ENCODE data around the gene FBXL16.
A peak's percentile ranks its signal among the peaks of the same experiment; 100 is the strongest.

Gene FBXL16

DNA sequence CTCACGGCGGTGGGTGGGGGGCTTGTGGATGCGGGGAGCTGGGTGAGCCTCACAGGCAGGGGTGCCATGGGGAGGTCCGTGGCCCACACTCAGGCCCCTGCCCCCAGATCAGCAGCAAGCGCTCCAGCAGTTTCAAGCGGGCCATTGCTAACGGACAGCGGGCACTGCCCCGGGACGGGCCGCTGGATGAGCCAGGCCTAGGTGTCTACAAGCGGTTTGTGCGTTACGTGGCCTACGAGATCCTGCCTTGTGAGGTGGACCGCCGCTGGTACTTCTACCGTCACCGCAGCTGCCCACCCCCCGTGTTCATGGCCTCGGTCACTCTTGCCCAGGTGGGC is 29.1 kb downstream of the FBXL16 start:
- no peak for DNase-seq

DNA sequence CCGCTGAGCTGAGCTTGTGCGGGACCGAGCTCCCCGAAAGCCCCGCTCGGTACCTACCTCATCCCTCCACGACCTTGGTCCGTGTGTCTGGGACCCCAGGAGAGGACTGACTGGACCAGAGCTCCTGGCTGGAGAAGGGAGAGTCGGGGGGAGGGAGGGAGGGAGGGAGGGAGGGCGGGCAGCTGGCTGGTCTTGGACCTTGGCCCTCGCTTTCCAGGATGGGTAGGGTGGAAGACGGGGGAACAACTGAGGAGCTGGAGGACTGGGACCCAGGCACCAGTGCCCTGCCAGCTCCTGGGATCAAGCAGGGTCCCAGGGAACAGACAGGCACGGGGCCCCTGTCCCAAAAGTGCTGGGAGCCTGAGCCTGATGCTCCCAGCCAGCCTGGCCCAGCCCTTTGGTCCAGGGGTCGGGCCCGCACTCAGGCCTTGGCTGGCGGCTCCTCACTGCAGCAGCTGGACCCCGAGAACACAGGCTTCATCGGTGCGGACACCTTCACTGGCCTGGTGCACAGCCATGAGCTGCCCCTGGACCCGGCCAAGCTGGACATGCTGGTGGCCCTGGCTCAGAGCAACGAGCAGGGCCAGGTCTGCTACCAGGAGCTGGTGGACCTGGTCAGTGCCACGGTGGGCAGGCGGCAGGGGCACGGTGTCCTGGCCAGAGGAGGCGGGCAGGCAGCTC is 29.6 kb downstream of the FBXL16 start:
- no peak for DNase-seq

DNA sequence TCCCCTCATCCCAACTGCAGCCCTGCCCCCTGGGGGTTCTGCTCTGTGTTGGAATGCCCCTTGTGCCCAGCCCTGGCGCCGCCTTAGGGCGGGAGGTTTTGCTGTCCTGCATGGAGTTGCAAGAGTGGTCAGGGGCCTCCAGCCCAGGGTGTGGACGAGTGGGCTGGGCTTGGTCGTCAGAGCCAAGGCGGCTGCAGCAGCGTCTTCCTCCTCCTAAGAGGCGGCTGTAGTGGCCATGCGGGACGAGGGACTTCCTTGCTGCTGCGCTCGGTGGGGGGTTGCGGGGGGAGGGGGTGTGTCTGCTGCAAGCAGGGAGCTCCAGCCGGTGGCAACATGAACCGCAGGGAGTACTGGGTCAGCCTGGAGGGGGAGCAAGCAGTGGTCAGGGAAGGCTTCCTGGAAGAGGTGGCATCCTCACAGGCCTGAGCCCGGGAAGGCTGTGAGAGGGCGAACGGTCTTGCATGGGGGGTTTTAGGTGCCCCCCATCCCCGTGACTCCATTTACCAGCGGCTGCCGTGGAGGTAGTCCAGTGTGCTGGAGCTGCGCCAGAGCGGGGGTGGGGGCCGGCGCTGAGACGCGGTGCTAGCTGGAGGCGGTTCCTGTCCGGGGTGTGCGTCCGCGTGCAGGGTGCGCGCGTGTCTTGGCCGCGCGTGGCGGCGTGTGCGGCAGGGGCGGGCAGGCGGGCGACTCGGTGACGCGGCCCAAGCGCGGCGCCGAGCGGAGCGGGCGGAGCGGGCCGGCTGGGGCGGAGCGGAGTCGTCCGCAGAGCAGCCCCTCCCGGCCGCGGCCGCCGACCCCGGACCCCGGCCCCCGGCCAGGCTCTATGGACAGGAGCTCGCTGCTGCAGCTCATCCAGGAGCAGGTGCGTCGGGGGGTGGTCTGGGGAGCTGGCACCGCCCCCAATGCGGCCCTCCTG is 30.4 kb downstream of the FBXL16 start, which contains the start of gene RHBDL1:
Gene RHBDL1, plus strand, starts transcription at position 704 of the 916 bp plus-strand sequence. Its CDS starts 120 bp downstream, at position 824.
- DNase-seq, result no peak

DNA sequence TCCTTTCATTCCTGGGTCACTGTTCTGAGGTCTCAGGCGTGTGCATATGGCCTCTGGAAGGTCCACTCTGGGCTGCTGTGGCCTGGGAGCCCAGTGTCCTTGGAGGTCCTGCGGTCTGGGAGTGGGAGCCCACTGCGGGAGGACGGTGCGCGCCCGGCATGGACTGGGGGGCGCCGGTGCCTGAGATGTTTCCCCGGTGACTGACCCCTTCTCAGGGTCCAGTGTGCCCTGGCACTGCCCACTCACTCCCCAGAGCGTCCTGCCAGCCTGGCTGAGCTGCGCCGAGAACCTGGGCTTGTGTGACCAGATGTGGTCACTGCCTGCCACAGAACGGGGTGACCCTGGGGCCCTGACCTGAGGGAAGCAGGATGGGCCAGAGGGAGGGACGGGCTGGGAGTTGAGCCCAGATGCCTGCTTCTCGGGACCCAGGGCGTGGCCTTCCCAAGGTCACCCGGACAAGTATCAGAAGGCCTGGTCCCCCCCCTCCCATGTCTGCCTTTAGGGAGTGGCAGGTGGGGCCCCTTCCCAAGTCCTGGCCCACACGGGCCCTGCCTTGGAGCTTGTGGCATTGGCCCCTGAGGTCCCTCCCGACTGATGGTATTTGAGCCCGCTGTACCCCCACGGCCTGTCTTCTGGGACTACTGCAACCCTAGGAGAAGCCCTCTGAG is 31.3 kb downstream of the FBXL16 start:
- no peak for DNase-seq

DNA sequence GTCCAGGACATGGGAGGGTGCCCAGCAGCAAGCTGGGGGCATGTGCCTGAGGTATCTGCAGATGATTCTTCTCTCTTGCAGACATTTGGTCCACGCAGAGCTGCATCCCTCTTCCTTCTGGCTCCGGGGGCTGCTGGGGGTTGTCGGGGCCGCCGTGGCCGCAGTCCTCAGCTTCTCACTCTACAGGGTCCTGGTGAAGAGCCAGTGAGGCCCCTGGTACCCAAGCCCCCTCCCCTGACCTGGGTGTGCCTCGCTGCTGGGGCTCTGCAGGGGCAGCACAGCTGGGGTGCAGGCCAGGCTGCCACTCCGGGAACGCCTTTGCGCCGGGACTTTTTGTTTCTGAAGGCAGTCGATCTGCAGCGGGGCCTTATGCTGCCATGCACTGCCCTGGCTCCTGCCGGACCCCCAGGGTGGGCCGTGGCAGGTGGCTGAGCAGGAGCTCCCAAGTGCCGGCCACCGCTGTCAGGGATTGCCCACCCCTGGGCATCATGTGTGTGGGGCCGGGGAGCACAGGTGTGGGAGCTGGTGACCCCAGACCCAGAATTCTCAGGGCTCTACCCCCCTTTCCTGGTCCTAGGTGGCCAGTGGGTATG is 32.1 kb downstream of the FBXL16 start:
- no peak for DNase-seq

DNA sequence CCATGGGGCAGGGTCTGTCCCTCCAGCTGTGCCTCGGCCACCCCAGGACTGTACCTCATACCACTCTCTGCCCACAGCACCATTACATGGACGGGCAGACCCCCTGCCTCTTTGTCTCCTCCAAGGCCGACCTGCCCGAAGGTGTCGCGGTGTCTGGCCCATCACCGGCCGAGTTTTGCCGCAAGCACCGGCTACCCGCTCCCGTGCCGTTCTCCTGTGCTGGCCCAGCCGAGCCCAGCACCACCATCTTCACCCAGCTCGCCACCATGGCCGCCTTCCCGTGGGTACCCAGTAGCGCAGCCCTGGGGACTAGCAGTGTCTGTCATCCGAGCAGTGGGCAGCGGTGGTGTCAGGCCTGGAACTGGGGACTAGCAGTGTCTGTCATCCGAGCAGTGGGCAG is 32.8 kb downstream of the FBXL16 start:
- DNase-seq, result no peak

DNA sequence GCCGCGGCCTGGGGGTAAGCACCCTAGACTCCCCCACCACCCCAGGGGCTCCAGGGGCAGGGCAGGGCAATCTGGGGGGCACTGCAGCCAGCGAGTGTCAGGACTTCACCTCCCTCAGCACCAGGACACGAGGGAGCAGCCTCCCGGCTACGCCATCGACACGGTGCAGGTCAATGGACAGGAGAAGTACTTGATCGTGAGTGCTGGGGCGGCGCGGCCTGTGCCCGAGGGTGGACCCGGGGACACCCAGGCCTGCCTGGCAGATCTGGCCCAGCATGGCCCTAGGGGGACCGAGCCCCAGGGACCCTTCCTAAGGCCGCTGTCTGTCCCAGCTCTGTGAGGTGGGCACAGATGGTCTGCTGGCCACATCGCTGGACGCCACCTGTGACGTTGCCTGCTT is 33.2 kb downstream of the FBXL16 start:
- DNase-seq, result no peak

DNA sequence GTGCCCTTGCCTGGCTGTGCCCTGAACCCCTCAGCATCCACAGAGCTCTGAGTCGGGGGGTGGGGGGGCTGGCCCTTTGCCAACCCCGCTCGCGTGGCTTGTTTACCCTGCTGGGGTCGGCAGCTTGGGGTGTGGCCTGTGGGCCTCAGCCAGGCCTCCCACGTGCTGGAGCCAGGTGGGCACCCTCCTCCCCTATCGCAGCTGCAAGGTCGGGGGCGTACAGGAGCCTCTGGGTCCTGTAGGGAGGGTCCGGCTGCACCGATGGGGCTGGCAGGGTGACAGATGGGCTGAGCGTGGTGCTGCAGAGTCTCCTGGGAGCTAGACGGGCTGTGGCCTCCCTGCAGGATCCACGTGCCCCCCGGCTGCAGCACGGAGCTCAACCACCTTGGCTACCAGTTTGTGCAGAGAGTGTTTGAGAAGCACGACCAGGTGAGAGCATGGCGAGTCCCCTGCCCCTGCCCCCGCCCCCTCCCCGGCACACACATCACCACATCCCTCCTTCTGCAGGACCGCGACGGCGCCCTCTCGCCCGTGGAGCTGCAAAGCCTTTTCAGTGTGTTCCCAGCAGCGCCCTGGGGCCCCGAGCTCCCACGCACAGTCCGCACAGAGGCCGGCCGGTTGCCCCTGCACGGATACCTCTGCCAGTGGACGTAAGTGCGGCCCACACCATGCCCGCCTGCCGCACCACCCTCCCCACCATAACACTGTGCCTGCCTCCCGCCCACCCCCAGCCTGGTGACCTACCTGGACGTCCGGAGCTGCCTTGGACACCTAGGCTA is 34.1 kb downstream of the FBXL16 start:
- DNase-seq, result no peak

DNA sequence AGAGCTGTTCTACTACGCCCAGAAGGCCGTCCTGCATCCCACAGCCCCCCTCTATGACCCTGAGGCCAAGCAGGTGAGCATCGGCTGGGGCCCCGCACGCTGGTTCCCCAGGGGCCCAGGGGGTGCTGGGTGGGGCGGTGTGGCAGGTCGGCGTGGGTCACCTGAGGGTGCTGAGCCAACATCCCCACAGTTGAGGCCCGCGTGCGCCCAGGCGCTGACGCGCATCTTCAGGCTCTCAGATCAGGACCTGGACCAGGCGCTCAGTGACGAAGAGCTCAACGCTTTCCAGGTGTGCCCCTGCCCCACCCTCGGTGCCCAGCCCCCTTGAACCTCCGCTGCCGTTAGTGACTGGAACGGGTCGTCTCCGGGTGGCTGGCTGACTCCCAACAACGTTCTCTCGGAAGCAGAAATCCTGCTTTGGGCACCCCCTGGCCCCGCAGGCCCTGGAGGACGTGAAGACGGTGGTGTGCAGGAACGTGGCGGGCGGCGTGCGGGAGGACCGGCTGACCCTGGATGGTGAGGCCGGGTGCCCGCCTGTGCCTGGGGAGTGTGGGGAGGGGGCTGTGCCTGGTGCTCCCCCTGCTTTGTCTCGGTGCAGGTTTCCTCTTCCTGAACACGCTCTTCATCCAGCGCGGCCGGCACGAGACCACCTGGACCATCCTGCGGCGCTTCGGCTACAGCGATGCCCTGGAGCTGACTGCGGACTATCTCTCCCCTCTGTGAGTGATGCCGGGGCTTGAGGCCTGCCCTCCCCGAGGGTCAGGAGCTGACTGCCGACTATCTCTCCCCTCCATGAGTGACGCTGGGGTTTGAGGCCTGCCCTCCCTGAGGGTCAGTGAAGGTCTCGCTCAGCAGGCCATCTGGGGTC is 34.9 kb downstream of the FBXL16 start:
- no peak for DNase-seq

DNA sequence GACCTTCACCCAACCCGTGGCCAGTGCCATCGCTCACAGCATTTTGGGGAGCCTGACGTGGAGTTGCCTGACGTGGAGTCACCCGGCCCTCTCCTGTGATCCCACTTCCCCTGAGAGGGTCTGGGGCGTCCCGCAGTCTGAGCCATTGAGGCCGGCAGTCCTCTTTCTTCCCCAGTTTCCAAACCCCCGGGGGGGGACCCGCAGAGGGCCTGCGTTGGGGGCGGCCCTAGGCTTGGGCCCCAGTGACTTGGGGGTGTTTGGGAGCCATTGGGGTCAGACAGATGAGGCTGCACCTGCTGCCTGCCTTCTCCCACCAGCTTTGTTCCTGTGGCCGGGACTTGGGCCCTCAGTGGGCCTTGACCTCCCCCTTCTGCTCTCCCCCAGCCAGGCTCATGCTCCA is 35.9 kb downstream of the FBXL16 start:
- no peak for DNase-seq

DNA sequence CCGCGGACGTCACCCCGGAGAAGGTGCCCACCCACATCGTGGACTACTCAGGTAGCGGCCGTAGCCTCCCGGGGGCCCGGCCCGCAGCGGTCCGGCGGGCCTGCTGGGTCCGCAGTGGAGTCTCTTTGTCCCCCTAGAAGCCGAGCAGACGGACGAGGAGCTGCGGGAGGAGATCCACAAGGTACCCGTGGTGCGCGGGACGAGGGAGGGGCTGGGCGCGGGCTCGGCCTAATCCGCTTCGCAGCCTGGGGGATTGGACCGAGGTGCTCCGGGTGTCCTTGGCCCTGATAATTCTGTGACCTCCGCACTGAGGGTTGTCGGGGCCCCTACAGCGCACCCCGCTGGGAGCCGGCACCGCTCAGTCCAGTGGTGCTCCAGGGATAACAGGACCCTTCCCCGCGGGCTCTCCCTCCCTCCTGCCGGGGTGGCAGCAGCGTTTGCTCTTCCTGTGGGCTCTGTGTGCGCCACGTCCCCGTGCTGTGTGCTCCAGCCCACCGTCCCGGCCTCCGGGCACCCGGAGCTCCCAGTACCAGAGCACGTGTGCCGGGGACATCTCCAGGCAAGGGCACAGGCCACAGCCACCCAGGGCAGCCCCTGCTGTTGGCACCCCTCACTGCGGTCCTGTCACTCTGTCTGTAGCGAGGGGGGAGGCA is 37.0 kb downstream of the FBXL16 start:
- no peak for DNase-seq

DNA sequence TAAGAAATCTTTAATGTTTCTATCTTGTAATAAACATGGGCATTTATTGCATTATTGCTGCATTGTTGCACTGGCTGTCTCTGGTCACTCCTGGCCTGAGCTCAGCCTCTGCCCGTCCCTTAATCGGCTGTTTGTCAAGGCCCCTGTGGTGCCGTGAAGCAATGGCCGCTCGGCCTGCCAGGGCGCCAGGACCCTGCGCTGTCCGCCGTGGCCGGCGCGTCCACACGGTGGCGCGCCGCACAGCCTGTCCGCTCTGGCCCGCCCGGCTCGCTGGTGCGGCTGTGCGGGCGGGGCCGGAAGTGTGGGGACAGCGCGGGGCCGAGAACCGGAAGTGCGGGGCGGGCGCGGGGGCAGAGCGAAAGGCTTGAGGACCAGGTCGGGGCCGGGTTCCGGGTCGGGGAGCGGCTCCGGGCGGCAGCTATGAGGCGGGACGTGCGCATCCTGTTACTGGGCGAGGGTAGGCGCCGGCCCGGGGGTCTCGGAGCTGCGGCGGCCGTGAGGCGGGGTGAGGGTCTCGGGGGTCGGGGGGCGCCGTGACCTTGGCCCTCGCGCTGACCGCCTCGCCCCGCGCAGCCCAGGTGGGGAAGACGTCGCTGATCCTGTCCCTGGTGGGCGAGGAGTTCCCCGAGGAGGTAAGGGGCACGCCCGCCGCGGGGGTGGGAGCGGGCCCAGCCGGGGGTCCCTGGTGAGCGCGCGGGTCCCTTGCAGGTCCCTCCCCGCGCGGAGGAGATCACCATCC is 37.7 kb downstream of the FBXL16 start, which contains the start of gene RHOT2:
Gene RHOT2, plus strand, starts transcription at position 353 of the 739 bp plus-strand sequence. Its CDS starts 68 bp downstream, at position 421.
- DNase-seq, result peak; percentile 97

DNA sequence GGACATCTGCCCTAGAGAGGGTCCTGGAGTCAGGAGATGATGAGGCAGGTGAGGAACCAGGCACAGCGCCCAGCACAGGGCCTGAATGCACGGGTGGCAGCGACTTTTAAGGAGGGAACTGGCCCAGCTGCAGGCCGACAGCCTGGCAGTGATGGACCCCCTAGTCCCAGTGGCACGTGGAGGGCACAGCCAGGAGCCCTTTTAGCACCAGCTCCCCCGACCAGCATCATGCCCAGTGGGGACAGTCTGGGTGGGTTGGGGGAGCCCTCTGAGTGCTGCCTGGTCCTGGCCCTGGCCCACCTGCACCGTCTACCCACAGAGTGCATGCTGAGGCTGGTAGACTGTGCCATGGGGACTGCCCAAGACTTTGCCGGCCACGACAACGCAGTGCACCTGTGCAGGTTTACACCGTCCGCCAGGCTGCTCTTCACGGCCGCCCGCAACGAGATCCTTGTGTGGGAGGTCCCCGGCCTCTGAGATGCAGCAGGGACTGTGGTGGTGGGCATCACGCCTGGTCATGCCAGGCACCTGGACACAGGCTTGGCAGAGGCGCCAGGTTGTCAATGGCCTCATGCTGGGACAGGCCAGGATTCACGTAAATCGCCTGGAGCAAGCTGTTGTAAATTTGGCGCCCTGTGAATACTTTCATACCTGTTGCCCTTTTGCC is 38.4 kb downstream of the FBXL16 start:
- no peak for DNase-seq

DNA sequence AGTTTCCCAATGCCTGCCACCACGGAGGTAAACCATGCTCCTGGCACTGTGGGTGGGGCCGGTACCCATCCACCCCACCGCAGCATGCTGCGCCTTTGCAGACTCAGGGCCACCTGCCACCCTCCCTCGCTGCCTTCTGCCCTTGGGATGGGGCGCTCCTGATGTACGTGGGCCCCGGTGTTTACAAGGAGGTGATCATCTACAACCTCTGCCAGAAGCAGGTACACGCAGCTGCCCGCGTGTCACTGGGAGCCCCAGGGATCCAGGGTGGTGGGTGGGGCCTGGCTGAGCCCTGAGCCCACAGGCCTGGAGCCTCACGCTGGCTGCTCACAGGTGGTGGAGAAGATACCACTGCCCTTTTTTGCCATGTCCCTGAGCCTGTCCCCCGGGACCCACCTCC is 39.0 kb downstream of the FBXL16 start:
- DNase-seq, result no peak

DNA sequence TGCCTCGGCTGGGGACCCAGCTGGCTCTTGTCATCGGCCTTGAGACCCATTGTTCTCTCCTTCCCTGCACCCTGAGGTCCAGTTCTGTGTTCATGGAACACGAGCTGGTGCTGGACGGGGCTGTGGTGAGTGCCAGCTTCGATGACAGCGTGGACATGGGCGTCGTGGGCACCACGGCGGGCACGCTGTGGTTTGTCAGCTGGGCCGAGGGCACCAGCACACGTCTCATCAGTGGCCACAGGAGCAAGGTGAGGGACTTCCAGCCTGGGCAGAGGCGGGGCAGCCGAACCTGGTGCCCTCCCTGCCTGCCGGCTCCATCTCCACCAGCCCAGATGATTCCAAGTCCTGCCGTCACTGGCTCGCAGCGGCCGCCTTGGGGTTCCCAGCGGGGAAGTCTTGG is 43.0 kb downstream of the FBXL16 start:
- no peak for DNase-seq

DNA sequence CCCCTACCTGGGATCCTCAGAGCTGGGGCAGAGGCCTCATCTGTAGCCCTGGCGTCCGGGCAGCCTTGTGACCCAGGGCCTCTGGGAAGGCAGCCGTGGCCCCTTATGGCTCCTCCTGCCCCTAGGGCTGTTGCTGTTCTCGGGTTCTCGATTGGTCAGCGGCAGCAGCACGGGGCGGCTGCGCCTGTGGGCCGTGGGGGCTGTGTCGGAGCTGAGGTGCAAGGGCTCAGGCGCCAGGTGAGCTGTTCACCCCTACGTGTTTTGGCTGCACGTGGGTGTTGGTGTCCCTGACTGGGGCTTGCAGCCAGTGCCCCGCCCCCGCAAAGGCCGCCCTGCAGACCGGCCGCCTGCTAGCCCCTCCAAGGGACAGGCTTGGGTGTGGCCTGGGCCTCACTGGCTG is 43.5 kb downstream of the FBXL16 start:
- DNase-seq, result no peak

DNA sequence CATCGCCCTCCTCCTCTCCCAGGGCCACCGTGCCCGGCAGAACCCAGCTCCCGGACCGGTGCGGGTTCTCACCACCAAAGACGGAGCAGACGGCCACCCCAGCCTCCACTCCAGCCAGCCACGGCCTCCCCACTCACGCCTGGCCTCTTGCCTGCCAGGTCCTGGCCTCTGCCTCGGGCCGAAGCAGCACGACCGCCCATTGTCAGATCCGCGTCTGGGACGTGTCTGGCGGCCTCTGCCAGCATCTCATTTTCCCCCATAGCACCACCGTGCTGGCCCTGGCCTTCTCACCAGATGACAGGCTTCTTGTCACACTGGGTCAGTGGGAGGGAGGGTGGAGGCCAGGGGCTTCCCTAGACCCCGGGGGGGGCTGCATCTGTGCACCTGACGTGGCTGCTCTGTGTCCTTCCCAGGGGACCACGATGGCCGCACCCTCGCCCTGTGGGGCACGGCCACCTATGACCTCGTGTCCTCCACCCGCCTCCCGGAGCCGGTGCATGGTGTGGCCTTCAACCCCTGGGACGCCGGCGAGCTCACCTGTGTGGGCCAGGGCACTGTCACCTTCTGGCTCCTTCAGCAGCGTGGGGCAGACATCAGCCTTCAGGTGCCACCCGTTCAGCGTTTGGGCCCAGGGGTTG is 44.3 kb downstream of the FBXL16 start:
- no peak for DNase-seq

DNA sequence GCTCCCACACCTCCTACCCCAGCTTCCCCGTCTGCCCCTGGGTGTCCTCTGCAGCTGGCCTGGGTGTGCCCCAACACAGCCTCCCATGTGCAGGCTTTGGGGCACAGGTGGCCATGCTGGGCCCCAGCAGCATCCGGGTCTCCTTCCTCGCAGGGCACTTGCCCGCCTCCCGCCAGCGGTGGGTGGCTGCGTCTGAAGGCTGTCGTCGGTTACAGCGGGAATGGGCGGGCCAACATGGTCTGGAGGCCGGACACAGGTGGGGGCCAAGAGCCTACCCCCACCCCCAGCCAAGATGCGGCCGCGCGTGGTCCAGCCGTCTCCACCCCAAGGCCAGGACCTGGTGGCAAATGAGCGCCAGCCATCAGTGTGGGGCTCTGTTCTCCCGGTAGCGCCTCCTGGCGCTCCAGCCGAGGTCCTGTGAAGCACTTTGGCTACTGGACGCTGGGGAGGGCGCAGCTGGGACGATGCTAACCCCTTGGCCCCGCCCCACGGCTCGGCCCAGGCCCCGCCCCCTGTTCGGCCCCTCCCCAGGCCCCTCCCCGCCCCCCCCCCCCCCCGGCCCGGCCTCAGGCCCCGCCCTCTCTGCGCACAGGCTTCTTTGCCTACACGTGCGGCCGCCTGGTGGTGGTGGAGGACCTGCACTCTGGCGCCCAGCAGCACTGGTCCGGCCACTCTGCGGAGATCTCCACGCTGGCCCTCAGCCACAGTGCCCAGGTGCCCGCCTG is 45.0 kb downstream of the FBXL16 start:
- peak; percentile 70 for DNase-seq

Data from activated CD4-positive, CD25-positive, alpha-beta regulatory T cell treated with anti-CD3 and anti-CD28 coated beads, Interleukin-2, amount 50 U/mL, for 72 hours (primary cell).